Forelimb muscle (tissue), 1 donor: Measurements from ENCODE around the gene VGLL4. TPM values are rescaled to one million over a fixed set of nuclear protein-coding genes. Genes with fewer than 3 reads are reported as not detected.

Source experiments
- DNase-seq: peaks from one replicate; pipeline ENCODE4 v3.0.0-alpha.2; 2013; ENCODE audit warnings: low read depth
- polyA plus RNA-seq: library from polyadenylated mRNA; unstranded; fragments of 120-200 nt; gene quantifications from one replicate; pipeline ENCODE4 v1.2.1, GENCODE V29; 2013; ENCODE audit not compliant: insufficient read length

Gene VGLL4
- polyA plus RNA-seq, 1 donor = 40.3 TPM

- DNase-seq = no peak
These were observed 91.1 kb downstream of the VGLL4 start for GRCh38 chr3:11552289-11553264.

GRCh38 chr3:11551036-11551435 lies 92.7 kb downstream of the VGLL4 start:
- no peak for DNase-seq

- DNase-seq = no peak
These were observed 94.1 kb downstream of the VGLL4 start for GRCh38 chr3:11549580-11550140.

GRCh38 chr3:11548721-11549131 lies 95.0 kb downstream of the VGLL4 start:
- DNase-seq = no peak

GRCh38 chr3:11547498-11547897 lies 96.2 kb downstream of the VGLL4 start:
- no peak for DNase-seq

GRCh38 chr3:11546657-11547302 lies 96.9 kb downstream of the VGLL4 start:
- DNase-seq = no peak

GRCh38 chr3:11545186-11545851 lies 98.4 kb downstream of the VGLL4 start:
- no peak for DNase-seq

- no peak for DNase-seq
These were observed 99.1 kb downstream of the VGLL4 start for GRCh38 chr3:11544412-11545181.

- no peak for DNase-seq
These were observed 99.7 kb downstream of the VGLL4 start for GRCh38 chr3:11543948-11544387.

GRCh38 chr3:11543141-11543947 lies 100.4 kb downstream of the VGLL4 start:
- no peak for DNase-seq

- no peak for DNase-seq
These were observed 101.2 kb downstream of the VGLL4 start for GRCh38 chr3:11542551-11542950.

GRCh38 chr3:11541321-11542303 lies 102.1 kb downstream of the VGLL4 start:
- no peak for DNase-seq

- DNase-seq = no peak
These were observed 104.0 kb downstream of the VGLL4 start for GRCh38 chr3:11539677-11540076.

GRCh38 chr3:11539218-11539617 lies 104.5 kb downstream of the VGLL4 start:
- no peak for DNase-seq

GRCh38 chr3:11538581-11538980 lies 105.1 kb downstream of the VGLL4 start:
- no peak for DNase-seq

- DNase-seq = no peak
These were observed 106.6 kb downstream of the VGLL4 start for GRCh38 chr3:11536936-11537612.

GRCh38 chr3:11536132-11536935 lies 107.4 kb downstream of the VGLL4 start:
- DNase-seq = no peak
